ENCODE results near the gene IL37.

IL37 gene

GRCh38 chr2:112910865-112911264, at the start of gene IL37:
Gene IL37 (plus strand): TSS chr2:112911165. CDS start chr2:112913013, 1,848 bp downstream.
- DNase-seq (ENCODE audit: low read depth) = no peak

GRCh38 chr2:112864072-112864471, 46.9 kb upstream of the IL37 start:
- DNase-seq (ENCODE audit: low read depth) = no peak

- DNase-seq (ENCODE audit: low read depth) = no peak
Observed at GRCh38 chr2:112866128-112866835, 44.7 kb upstream of the IL37 start.

GRCh38 chr2:112867701-112868631, 43.0 kb upstream of the IL37 start:
- no peak for DNase-seq (ENCODE audit: low read depth)

- DNase-seq (ENCODE audit: low read depth) = no peak
Observed at GRCh38 chr2:112869258-112869842, 41.6 kb upstream of the IL37 start.

- no peak for DNase-seq (ENCODE audit: low read depth)
Observed at GRCh38 chr2:112870841-112871835, 39.8 kb upstream of the IL37 start.

GRCh38 chr2:112876257-112876970, 34.6 kb upstream of the IL37 start:
- no peak for DNase-seq (ENCODE audit: low read depth)

GRCh38 chr2:112876971-112877361, 34.0 kb upstream of the IL37 start:
- DNase-seq (ENCODE audit: low read depth) = no peak

- no peak for DNase-seq (ENCODE audit: low read depth)
Observed at GRCh38 chr2:112877423-112877822, 33.5 kb upstream of the IL37 start.

GRCh38 chr2:112879491-112880041, 31.4 kb upstream of the IL37 start:
- DNase-seq (ENCODE audit: low read depth) = no peak

- no peak for DNase-seq (ENCODE audit: low read depth)
Observed at GRCh38 chr2:112880091-112880531, 30.9 kb upstream of the IL37 start.

GRCh38 chr2:112880696-112881095, 30.3 kb upstream of the IL37 start:
- no peak for DNase-seq (ENCODE audit: low read depth)

GRCh38 chr2:112881217-112881985, 29.6 kb upstream of the IL37 start:
- no peak for DNase-seq (ENCODE audit: low read depth)

- DNase-seq (ENCODE audit: low read depth) = no peak
Observed at GRCh38 chr2:112883669-112884068, 27.3 kb upstream of the IL37 start.

GRCh38 chr2:112884869-112885505, 26.0 kb upstream of the IL37 start:
- no peak for DNase-seq (ENCODE audit: low read depth)

GRCh38 chr2:112885506-112885902, 25.5 kb upstream of the IL37 start:
- DNase-seq (ENCODE audit: low read depth) = no peak

GRCh38 chr2:112886291-112886690, 24.7 kb upstream of the IL37 start:
- no peak for DNase-seq (ENCODE audit: low read depth)

- no peak for DNase-seq (ENCODE audit: low read depth)
Observed at GRCh38 chr2:112887964-112888749, 22.8 kb upstream of the IL37 start.
